T-cell (primary cell): ENCODE results near the gene PRKCI. TPM values are rescaled to one million over a fixed set of nuclear protein-coding genes. Genes with fewer than 3 reads are reported as not detected.

ENCODE experiments used
- ATAC-seq, 4 experiments: fragments of 200-7000 bp in 3 of 4; fragments of 150-1000 bp in 1 of 4; cut with Tn5 transposase; replicated peaks in 1 of 4; 1 replicate in 3 of 4; 2 replicates in 1 of 4; pipeline ENCODE4 v1.10.0; 2021; ENCODE audit warnings: moderate library complexity in 3 of 4, mild to moderate bottlenecking in 2 of 4, moderate number of reproducible peaks in 1 of 4
- CTCF ChIA-PET, 2 donors: fragments of 300-600 bp; sonication (Branson Sonifier 250); formaldehyde crosslinking; loops; one replicate each; lab custom pipeline; 2022; ENCODE audit warnings: antibody characterized with exemption in 2 of 2; lab: Charles Lee
- POLR2A ChIA-PET, 2 donors: fragments of 300-600 bp; sonication (Branson Sonifier 250); formaldehyde crosslinking; loops; one replicate each; lab custom pipeline; 2022; ENCODE audit warnings: antibody characterized with exemption in 2 of 2; lab: Charles Lee
- DNase-seq, 35 experiments: peaks; one replicate each; pipeline versions ENCODE4 v3.0.0 to v3.0.0-alpha.2; 2013 to 2023
- H3K27ac ChIP-seq: one replicate; pipeline ENCODE4 v1.5.1; 2013; ENCODE audit warnings: low read length
- H3K27me3 ChIP-seq, 2 experiments: replicated peaks in 1 of 2; 1 replicate in 1 of 2; 2 replicates in 1 of 2; pipeline versions ENCODE4 v1.6.1 to v1.7.0; 2013; ENCODE audit warnings: low read length in 1 of 2, mixed read lengths in 1 of 2; ENCODE audit not compliant: control insufficient read depth in 2 of 2, insufficient read depth in 2 of 2; ENCODE audit errors: extremely low read depth in 1 of 2
- H3K36me3 ChIP-seq, 2 donors: 1 replicate in 1 of 2; 2 replicates in 1 of 2; pipeline versions ENCODE4 v1.6.1 to v1.7.0; 2013; ENCODE audit warnings: low read length in 1 of 2; ENCODE audit not compliant: control insufficient read depth in 2 of 2, insufficient read depth in 1 of 2; ENCODE audit errors: extremely low read depth in 1 of 2
- H3K4me1 ChIP-seq, 2 experiments: 1 replicate in 1 of 2; 2 replicates in 1 of 2; pipeline versions ENCODE4 v1.6.1 to v1.7.0; 2013; ENCODE audit warnings: low read length in 2 of 2, mixed read lengths in 1 of 2; ENCODE audit not compliant: insufficient read depth in 2 of 2, control insufficient read depth in 1 of 2; ENCODE audit errors: extremely low read depth in 1 of 2
- H3K4me3 ChIP-seq, 2 donors: 1 replicate in 1 of 2; 2 replicates in 1 of 2; pipeline versions ENCODE4 v1.5.1 to v1.7.0; 2013; ENCODE audit warnings: mild to moderate bottlenecking in 2 of 2, low read length in 1 of 2, moderate library complexity in 1 of 2; ENCODE audit not compliant: control insufficient read depth in 1 of 2; ENCODE audit errors: extremely low read depth in 1 of 2
- H3K9me3 ChIP-seq: 2 replicates; pipeline ENCODE4 v1.7.0; 2013
- H3K27ac Mint-ChIP-seq, 2 donors: one replicate each; pipeline ENCODE4 v1.8.0; 2020 to 2021; ENCODE audit warnings: mild to moderate bottlenecking in 2 of 2, mixed read lengths in 2 of 2
- H3K27me3 Mint-ChIP-seq, 2 donors: one replicate each; pipeline ENCODE4 v1.8.0; 2021 to 2022; ENCODE audit warnings: mixed read lengths in 2 of 2
- H3K36me3 Mint-ChIP-seq: one replicate; pipeline ENCODE4 v1.8.0; 2021; ENCODE audit warnings: mixed read lengths
- H3K4me1 Mint-ChIP-seq, 3 donors: one replicate each; pipeline ENCODE4 v1.8.0; 2020 to 2022; ENCODE audit warnings: mixed read lengths in 3 of 3, mild to moderate bottlenecking in 1 of 3
- H3K4me3 Mint-ChIP-seq, 3 donors: one replicate each; pipeline ENCODE4 v1.8.0; 2020 to 2022; ENCODE audit warnings: mild to moderate bottlenecking in 3 of 3, mixed read lengths in 3 of 3, moderate library complexity in 3 of 3
- H3K9me3 Mint-ChIP-seq, 3 donors: one replicate each; pipeline ENCODE4 v1.8.0; 2020 to 2022; ENCODE audit warnings: mixed read lengths in 3 of 3
- WGBS: methylation state at CpG from one replicate; pipeline ENCODE4 v1.1.5; 2013; ENCODE audit warnings: missing lambda C conversion rate; ENCODE audit not compliant: insufficient coverage; 5-methylcytosine and 5-hydroxymethylcytosine counted together
- total RNA-seq, 35 experiments: library from RNA in 6 of 35; stranded (reverse) in 6 of 35; fragments of 120-200 nt in 1 of 35; gene quantifications; one replicate each; pipeline versions ENCODE4 v1.2.1 to v1.2.4 and lab custom pipeline; 2013 to 2026

Gene PRKCI
- total RNA-seq, 5 donors from 2014 or later (not counting 1 experiment from before 2014, with no cell fraction given) = 17.1 to 26.3 (median 23.9) TPM

GRCh38 chr3:170228093-170228766, 6.0 kb downstream of the PRKCI start:
- WGBS = 100% methylated on average over 1 of the region's 2 CpGs
- H3K36me3 ChIP-seq = no peaks in the 10 kb centered on the region
- no peak overlapping the region for H3K4me3 ChIP-seq
- no peak overlapping the region for H3K27ac ChIP-seq
- H3K4me1 ChIP-seq = peaks cover 0 to 4% of the 10 kb centered on the region in 2 experiments
- POLR2A ChIA-PET = no interaction called here
- H3K27me3 ChIP-seq = no peaks in the 10 kb centered on the region
- Mint-ChIP-seq H3K27ac (no peak overlapping the region), H3K4me3 (no peak overlapping the region), H3K9me3 (no peaks in the 10 kb centered on the region), H3K4me1 (peaks cover 30 to 43% (median 41%) of the 10 kb centered on the region in 3 donors), H3K36me3 (no peaks in the 10 kb centered on the region), H3K27me3 (no peaks in the 10 kb centered on the region)
- DNase-seq (no peak), ATAC-seq (no peak)
- CTCF ChIA-PET = interaction anchor here in 1 of 2 donors (0.6 kb wide), 1 partner anchor 70 kb away, joined by 7 read pairs; no protein-coding TSS in a partner anchor
- H3K9me3 ChIP-seq = no peaks in the 10 kb centered on the region

- no peaks in the 10 kb centered on the region for H3K9me3 ChIP-seq
- CTCF ChIA-PET = no interaction called here
- no peak overlapping the region for H3K4me3 Mint-ChIP-seq
- peaks cover 12% of the 10 kb centered on the region for H3K36me3 Mint-ChIP-seq
- H3K27ac ChIP-seq = no peak overlapping the region
- H3K27ac Mint-ChIP-seq = no peak overlapping the region
- ATAC-seq = no peak
- H3K9me3 Mint-ChIP-seq = no peaks in the 10 kb centered on the region
- H3K27me3 ChIP-seq = no peaks in the 10 kb centered on the region
- POLR2A ChIA-PET = no interaction called here
- H3K27me3 Mint-ChIP-seq = no peaks in the 10 kb centered on the region
- 100% methylated on average over 4 of the region's 5 CpGs for WGBS
- no peaks in the 10 kb centered on the region for H3K4me1 ChIP-seq
- H3K36me3 ChIP-seq = peaks cover 7% of the 10 kb centered on the region in 2 donors
- no peak overlapping the region for H3K4me3 ChIP-seq
- peaks cover 9 to 15% (median 14%) of the 10 kb centered on the region in 3 donors for H3K4me1 Mint-ChIP-seq
- DNase-seq = no peak
These were observed 10.0 kb downstream of the PRKCI start for GRCh38 chr3:170232266-170232665.

- H3K4me3 Mint-ChIP-seq = no peak overlapping the region
- CTCF ChIA-PET = interaction anchor here in 1 of 2 donors (0.5 kb wide), 1 partner anchor 125 kb away, joined by 3 read pairs; no protein-coding TSS in a partner anchor
These were observed 11.3 kb downstream of the PRKCI start for GRCh38 chr3:170233530-170233929.

GRCh38 chr3:170240142-170240541, 17.9 kb downstream of the PRKCI start:
- peaks cover 41% of the 10 kb centered on the region for H3K36me3 Mint-ChIP-seq

More at GRCh38 chr3:170233530-170233929, 11.3 kb downstream of the PRKCI start:
- DNase-seq (no peak), ATAC-seq (no peak)
- Histone ChIP-seq H3K4me1 (no peaks in the 10 kb centered on the region), H3K9me3 (no peaks in the 10 kb centered on the region), H3K4me3 (no peak overlapping the region), H3K27me3 (no peaks in the 10 kb centered on the region), H3K36me3 (peaks cover 7 to 8% of the 10 kb centered on the region in 2 donors), H3K27ac (no peak overlapping the region)
- Mint-ChIP-seq H3K4me1 (peaks cover 0 to 7% (median 6%) of the 10 kb centered on the region in 3 donors), H3K36me3 (peaks cover 17% of the 10 kb centered on the region), H3K27ac (no peak overlapping the region), H3K9me3 (no peaks in the 10 kb centered on the region), H3K27me3 (no peaks in the 10 kb centered on the region)
- WGBS = no CpG with 5 or more reads among the region's 6 CpGs
- POLR2A ChIA-PET = interaction anchor here (0.6 to 0.8 kb wide), 2 partner anchors 124 to 142 kb away, joined by 3 to 7 read pairs; partner anchors contain the start of gene SKIL (in 1 of the 2)

GRCh38 chr3:170240671-170241070, 18.4 kb downstream of the PRKCI start:
- Histone ChIP-seq H3K27me3 (no peaks in the 10 kb centered on the region), H3K27ac (no peak overlapping the region), H3K9me3 (no peaks in the 10 kb centered on the region), H3K36me3 (peaks cover 7 to 10% of the 10 kb centered on the region in 2 donors), H3K4me1 (no peaks in the 10 kb centered on the region), H3K4me3 (no peak overlapping the region)
- H3K4me3 Mint-ChIP-seq = no peak overlapping the region
- no peaks in the 10 kb centered on the region for H3K9me3 Mint-ChIP-seq
- peaks cover 45% of the 10 kb centered on the region for H3K36me3 Mint-ChIP-seq
- no peak overlapping the region for H3K27ac Mint-ChIP-seq
- ATAC-seq (no peak), DNase-seq (no peak)
- no peaks in the 10 kb centered on the region for H3K27me3 Mint-ChIP-seq
- ChIA-PET CTCF (interaction anchor here in 1 of 2 donors (0.6 kb wide), 2 partner anchors 9 to 39 kb away, joined by 3 read pairs; no protein-coding TSS in a partner anchor), POLR2A (interaction anchor here (0.5 to 0.6 kb wide), 2 partner anchors 57 to 175 kb away, joined by 3 to 8 read pairs; no protein-coding TSS in a partner anchor)
- H3K4me1 Mint-ChIP-seq = peaks cover 0 to 6% (median 2%) of the 10 kb centered on the region in 3 donors

More at GRCh38 chr3:170240142-170240541, 17.9 kb downstream of the PRKCI start:
- no peaks in the 10 kb centered on the region for H3K27me3 Mint-ChIP-seq
- DNase-seq = no peak
- POLR2A ChIA-PET = interaction anchor here in 1 of 2 donors (0.5 to 0.6 kb wide), 2 partner anchors 58 to 456 kb away, joined by 3 to 4 read pairs; no protein-coding TSS in a partner anchor
- H3K27ac Mint-ChIP-seq = no peak overlapping the region
- no peaks in the 10 kb centered on the region for H3K9me3 Mint-ChIP-seq
- CTCF ChIA-PET = interaction anchor here in 1 of 2 donors (0.6 kb wide), 2 partner anchors 10 to 39 kb away, joined by 3 read pairs; no protein-coding TSS in a partner anchor
- Histone ChIP-seq H3K9me3 (no peaks in the 10 kb centered on the region), H3K4me1 (no peaks in the 10 kb centered on the region), H3K4me3 (no peak overlapping the region), H3K36me3 (peaks cover 7 to 10% of the 10 kb centered on the region in 2 donors), H3K27ac (no peak overlapping the region), H3K27me3 (no peaks in the 10 kb centered on the region)
- no peak overlapping the region for H3K4me3 Mint-ChIP-seq
- H3K4me1 Mint-ChIP-seq = peaks cover 0 to 6% (median 2%) of the 10 kb centered on the region in 3 donors
- WGBS = no CpG with 5 or more reads among the region's 1 CpG
- no peak for ATAC-seq

GRCh38 chr3:170244576-170244975, 22.4 kb downstream of the PRKCI start:
- Histone ChIP-seq H3K9me3 (no peaks in the 10 kb centered on the region), H3K27me3 (no peaks in the 10 kb centered on the region), H3K27ac (no peak overlapping the region), H3K36me3 (peaks cover 0 to 3% of the 10 kb centered on the region in 2 donors), H3K4me1 (no peaks in the 10 kb centered on the region), H3K4me3 (no peak overlapping the region)
- DNase-seq (no peak), ATAC-seq (no peak)
- H3K4me1 Mint-ChIP-seq = peaks cover 0 to 4% (median 3%) of the 10 kb centered on the region in 3 donors
- WGBS = no CpG with 5 or more reads among the region's 2 CpGs
- no peaks in the 10 kb centered on the region for H3K27me3 Mint-ChIP-seq
- no peaks in the 10 kb centered on the region for H3K9me3 Mint-ChIP-seq
- H3K36me3 Mint-ChIP-seq = peaks cover 46% of the 10 kb centered on the region
- POLR2A ChIA-PET = no interaction called here
- H3K4me3 Mint-ChIP-seq = no peak overlapping the region
- CTCF ChIA-PET = no interaction called here
- H3K27ac Mint-ChIP-seq = no peak overlapping the region
